HL-60/S4 treated with phorbol 12-myristate 13-acetate at 8.2 ng/mL for 4 days and 3 days (cell line): ENCODE data around the gene ACAP2.

Experiments used
- in situ Hi-C: fragments of 300-500 bp; cut with MboI; formaldehyde crosslinking; loops from 2 replicates; pipeline ENCODE4 v1.15.0; 2022; ENCODE audit warnings: low sequenced_read_pairs

ACAP2 gene

DNA sequence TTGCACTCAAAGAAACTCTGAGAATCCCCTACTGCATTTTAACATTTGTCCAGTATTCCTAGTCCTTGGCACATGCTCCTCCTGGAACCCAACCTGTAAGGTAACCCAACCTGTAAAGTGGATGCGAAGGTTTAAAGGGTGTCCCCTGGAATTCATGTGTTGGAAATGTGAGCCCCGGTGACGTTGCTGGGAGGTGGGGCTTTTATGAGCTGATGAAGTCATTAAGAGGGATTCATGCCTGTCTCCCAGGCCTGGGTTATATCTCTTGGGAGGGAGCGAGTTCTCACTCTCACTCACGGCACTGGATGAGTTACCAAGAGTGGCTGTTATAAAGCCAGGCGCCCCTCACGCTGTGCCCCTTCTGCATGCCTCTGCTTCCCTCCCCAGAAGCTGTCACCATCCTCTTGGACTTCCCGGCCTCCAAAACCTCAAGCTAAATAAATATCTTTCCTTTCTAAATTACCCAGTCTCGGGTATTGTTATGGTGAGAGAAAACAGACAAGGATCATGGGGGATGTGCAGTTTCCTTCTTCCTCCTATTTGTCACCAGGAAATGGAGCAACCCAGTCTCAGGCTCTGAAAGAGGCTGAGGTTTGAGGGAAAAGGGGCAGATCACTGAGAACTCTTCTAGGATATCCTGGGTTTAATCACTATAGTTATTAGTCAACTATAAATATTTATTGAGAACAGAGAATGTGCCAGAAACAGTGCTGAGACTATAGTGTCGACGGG, 179.5 kb downstream of the ACAP2 start:
- in situ Hi-C loops: loop anchor here (10.0 kb wide), 1 partner anchor 579 kb away; the partner anchor contains the start of gene FAM43A

DNA sequence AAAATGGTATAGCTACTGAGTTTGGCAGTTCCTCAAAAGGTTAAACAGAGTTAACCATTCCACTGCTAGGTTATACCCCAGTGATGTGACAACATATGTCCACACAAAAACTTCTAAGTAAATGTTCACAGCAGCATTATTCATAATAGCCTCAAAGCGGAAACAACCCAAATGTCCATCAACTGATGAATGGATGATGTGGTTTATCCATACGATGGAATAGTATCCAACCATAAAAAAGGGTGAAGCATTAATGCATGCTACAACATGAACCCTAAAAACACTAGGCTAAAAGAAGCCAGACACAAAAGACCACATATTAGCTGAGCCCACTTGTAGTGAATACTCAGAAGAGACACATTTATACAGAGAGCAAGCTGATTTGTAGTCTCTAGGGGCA, 180.9 kb downstream of the ACAP2 start:
- in situ Hi-C loops: loop anchor here (10.0 kb wide), 1 partner anchor 577 kb away; the partner anchor contains the start of gene FAM43A

DNA sequence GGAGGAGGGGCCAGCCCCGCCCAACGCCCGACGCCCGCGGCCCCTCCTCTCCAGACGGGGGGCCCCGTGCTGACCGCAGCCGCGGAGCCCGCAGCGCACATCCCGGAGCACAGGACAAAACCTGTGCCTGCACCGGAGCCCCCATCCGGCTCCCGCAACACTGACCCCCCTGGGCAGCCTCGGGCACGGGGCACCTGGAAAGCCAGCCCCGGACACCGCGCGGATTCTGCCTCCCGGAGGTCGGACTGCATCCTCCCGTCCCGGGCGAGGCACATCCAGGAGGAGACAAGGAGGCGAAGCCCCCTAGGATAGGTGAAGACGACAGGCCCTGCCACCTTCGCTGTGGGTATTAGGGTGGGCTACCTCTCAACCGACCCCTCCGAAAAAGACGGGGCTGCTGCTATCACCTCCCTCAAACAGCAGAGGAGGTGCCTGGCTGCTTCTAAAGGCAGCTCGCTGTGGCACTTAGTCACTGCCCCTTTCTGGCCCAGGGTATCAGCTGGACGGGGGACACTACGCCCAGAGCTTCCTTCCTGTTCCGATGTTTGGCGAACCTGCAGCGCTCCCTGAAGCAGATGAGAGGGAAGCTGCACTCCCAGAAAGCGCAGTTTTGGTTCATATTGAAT, 182.4 kb downstream of the ACAP2 start:
- in situ Hi-C loops: loop anchor here (10.0 kb wide), 1 partner anchor 576 kb away; the partner anchor contains the start of gene FAM43A

DNA sequence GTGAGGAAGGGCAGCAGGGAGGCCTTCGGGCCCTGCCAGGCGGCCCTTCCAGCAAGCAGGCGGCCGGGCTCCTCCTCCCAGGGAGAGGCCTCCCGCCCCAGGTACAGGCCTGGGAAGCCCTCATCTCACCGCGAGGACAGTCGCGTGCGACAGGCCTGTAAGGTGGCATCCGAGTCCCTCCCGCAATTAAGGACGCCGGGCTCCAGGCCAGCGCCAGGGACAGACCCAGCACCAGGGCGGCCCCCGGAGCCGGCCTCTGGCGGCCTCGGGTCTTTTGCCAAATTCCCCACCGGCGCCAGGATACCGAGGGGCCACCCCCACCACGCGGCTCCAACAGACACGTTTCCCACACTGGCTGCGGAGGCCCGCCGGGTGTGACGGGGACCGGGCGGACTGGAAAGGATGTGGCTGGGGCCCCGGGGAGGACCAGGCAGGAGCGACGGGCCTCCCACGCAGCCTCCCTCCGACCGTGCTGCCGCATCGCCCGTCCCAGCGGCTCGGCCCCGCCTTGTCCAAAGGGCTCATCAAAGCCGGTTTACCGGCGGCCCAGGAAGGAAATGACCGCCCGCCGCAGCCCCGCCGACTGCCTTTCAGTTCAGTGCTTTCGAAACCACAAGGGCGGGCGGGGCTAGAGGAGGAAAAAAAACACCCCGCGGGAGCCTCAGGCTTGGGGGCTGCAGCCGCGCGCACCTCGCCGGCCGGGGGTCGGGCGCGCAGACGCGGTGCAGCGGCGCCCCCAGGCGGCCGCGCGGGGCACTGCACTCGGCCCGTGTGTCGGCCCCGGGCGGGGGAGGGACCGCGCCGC, 183.1 kb downstream of the ACAP2 start:
- in situ Hi-C loops: loop anchor here (10.0 kb wide), 1 partner anchor 575 kb away; the partner anchor contains the start of gene FAM43A

DNA sequence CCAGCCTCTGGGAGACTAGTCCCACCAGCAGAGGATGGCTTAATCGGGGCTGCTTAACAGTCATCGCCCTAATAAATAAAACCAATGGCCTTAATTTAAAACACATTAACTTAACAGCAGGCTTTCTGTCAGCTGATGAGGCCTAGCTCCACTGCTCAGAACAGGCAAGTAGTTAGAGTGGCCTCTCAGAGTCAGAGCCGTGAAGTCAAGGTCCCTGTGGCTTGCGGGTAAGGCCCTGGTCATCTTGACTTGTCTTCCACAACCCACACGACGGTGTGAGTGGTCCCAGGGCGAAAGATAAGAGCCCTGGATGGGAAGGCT, 183.7 kb downstream of the ACAP2 start:
- in situ Hi-C loops: no loop called here

DNA sequence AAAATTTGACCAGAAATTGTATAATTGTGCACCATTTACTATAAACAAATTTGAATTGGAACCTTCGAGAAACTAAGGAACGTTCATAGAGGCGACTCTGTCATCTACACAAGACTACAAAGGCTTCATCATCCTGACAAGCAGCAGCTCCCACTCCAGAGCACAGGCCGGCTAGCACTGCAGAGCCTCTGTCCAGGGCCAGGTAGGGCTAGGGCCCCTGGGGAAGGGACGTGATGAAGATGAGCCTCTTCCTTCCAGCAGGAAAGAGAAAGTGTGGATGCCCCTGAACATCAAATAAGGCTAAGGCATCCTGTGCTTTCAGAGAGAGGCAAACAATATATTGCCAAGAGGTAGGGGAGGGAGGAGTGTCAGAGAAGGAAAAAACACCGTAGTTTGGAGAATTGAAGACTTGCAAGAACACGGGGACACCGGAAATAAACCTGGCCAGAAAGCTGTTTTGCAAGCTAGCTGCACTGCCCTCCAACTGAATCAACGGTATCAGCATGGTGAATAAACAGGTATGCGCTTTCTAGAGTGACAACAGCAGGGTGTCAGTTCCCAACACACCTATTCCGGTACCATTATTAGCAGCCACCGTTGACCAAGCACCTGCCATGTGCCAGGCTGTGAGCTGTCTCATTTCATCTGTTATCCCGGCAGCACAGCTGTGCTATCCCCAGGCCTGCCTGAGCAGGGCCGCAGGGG, 184.2 kb downstream of the ACAP2 start:
- in situ Hi-C loops: no loop called here

DNA sequence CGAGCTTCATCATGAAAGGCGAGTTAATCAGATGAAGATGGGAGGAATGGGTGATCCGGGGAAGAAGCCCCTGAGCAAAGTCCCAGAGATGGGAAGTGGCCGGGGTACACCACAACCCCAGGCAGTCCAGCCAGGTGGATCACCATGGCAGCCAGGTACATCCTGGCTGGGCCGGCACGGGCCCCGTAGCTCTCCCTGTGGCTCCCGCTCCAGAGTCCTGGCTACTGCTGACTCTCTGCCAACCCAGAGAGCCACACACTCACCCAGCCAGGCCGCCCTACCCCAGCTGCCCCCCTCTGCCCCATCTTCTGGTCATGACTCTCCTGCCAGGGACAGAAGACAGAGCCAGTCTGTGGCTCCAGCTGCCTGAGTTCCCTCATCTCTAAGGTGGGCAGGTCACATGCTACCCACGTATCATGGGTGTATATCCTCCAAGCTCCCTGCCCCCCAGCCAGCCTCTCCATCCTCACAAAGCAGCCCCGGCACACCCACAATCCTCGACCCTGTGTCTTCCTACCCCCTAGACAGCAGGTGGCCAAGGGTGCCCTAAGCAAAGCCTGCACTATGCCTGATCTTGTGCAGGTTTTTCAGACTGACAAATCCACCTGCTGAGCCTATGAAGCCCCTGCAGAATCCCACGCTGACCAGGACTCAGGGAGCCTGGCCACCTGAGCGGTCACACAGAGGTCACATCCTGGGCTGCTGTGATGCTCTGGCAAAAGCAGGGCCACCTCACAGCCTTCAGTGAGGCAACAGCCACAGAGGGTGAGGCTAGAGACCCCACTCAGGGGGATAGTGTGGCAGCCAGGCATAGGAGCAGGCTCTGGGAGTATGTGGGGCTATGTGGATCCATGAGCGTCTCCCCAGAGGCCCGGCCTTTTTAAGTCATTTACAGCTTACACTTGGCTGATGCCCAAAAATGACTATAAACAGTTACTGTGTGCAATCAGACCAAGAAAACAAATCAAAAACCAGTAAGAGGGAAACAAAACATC, 185.1 kb downstream of the ACAP2 start:
- in situ Hi-C loops: no loop called here

DNA sequence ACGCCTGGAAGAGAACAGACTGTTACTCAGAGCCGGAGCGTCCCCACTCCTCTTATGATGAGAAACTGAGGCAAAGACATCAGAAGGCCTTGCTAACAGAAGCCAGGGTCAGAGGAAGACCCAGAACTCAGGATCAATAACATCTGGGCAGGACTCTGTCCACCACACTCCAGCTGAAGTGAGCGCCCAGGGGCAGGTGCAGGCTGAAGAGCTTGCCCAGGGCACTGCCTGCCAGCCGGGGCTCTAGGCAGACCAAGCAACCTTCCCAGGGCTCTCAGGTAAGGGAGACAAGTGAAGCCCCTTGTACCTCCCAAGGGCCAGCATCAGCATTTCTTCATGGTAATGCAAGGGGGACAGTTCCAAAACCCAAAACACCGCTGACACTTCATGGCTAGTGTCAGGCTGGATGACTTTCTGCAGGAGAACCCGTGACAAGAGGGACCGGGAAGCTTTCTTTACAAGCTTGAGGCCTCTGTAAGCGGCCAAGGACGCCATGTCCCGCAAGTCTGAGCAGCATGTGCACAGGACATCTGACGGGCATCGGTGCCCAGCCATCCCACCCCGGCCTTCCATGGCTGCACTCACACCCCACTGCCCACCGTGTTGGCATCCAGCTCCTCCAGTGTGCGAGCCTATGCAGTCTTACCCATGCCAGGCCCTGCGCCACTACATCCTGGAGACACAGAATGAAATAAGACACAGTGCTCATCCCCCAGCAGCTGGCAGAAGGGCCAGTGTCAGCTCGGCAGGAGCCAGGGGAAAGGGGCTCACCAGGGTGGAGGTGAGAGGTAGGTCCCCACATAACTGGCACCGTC, 186.0 kb downstream of the ACAP2 start:
- in situ Hi-C loops: no loop called here

DNA sequence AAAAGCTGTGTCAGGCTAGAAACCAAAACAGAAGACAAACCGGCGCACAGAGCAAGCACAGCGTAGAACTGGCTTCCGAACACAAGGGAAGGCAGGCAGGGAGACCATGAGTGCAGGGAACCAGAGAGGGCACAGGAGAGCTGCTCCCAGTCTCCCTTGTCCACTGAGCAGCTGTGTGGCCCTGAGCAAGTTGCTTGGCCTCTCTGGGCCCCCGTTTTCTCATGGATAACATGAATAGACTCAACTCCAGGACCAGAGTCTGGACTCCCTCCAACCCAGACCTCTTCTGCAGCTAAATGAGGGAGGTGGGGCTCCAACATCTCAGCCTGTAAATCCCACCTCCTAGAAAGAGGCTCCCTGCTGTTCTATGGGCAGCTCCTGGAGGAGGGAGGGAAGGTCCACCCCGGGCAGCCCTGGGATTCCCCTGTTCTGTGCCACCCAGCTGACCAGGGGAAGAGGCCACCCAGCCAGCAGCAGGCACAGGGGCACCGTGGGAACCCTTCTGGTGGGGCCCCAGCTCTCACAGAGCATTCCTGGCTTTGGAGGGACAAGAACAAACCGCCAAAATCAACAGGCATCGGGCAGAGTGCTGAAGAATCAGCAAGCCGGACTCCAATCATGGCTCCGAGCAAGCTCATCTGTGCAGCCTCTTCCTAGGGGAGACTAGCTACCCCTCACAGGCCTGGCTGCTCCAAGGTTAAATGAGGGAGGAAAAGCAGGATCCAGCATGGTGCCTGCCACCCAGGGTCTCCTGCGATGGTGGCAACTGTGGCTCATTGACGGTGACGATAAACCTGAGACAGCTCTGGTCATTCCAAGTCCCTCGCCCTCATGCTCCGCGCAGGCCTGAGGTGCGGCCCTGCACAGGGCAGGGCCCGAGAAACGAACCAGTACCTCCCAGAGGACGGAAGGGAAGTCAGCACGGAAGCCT, 187.0 kb downstream of the ACAP2 start:
- in situ Hi-C loops: no loop called here

DNA sequence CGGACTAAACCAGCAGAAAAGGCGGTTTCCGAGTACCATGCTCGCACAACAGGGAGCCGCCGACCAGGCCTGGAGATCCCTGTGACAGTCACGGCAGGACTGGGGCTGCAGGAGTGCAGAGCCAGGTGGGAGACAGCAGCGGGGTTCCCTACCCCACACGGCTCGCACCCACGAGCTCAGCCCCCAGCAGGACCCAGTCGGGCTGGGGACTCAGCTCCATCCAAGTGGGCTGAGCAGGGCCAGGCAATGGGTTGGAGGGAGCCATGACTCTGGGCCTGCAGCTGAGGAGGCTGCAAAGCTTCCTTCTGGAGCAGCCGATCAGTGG, 187.7 kb downstream of the ACAP2 start:
- in situ Hi-C loops: no loop called here

DNA sequence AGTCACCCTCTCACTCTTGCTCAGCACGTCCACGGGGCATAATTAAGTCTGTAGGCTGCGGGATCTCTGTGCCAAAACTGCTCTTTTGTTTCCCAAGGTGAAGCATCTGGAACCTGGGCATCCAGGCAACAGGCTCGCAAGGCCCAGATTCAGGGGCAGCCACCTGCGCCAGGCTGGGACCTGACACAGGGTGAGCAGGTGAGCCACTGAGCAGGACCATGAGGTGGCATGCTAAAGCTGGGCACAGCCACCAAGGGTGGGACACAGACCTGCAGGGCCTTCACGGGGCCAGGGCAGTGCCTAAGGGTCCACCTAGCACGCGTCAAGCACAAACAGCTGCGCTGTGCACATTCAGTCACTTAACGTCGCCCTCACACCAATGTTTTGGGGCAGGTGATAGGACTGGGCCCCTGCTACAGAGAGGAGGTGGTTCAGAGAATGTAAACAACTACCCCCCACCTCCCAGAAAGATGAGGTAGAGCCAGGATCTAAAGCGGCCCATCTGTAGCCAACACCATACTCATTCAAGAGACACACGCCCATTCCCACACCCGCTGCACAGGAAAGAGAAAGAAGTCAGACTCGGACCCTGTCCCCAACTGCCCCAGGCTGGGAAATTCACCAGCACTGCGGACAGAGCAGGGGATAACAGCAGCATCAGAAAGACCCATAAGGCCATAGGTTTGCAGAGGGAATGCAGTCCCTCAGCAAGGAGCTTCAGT, 188.2 kb downstream of the ACAP2 start:
- in situ Hi-C loops: no loop called here

DNA sequence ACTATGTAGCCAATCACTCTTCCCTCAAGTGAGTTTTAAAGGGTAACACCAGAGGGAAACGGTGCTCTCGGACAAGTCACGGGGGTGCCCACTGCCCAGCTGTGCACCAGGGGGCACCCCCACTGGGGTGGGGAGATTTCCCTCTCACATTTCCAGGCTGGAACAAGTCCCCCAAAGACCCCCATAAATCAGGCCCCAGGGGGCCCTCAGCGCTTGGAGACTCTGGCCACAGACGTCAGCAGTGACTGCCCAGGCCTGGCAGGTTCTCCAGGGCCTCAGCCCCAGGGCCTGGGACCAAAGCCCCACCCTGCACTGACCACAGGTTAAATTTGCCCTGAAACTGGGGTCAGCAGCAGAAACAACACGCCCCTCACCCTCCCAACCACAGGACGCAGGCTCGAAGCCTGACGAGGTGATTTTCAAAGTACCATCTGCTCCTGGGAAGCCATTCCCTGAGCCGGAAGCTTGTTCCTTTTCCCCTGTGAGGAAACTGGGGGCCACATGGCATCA, 188.8 kb downstream of the ACAP2 start:
- in situ Hi-C loops: no loop called here

DNA sequence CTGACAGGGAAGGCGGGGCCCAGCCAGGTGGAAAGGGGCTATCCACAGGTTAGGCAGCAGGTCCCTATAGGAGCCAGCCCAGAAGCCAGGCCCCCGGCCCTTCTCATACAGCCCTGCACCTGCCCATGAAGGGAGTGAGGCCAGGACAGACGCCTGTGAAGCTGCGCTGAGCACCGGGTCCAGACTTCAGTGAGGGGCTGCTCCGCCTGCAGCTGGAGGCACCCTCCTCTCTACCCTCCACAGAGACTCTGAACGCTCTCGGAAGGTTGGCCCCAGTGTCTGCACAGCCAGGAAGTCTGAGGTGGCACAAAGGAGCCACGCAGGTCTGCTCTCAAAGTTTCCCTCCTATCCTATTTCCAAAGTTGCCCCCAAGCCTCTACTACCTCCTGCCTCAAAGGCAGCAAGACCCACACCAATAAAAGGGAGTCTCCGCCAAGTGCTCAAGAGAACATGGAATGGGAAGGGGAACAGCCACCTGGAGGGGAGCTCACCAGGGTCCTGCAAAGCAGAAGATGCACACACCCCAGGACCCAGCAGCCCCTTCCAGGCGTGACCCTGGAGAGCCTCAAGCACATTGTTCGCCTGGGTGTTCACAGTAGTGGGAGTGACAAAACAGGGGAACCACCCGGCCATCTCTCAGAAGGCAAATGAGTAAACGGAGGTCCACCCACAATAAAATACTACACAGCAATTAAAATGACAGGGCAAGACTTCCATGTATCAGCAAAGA, 191.3 kb downstream of the ACAP2 start:
- in situ Hi-C loops: no loop called here

DNA sequence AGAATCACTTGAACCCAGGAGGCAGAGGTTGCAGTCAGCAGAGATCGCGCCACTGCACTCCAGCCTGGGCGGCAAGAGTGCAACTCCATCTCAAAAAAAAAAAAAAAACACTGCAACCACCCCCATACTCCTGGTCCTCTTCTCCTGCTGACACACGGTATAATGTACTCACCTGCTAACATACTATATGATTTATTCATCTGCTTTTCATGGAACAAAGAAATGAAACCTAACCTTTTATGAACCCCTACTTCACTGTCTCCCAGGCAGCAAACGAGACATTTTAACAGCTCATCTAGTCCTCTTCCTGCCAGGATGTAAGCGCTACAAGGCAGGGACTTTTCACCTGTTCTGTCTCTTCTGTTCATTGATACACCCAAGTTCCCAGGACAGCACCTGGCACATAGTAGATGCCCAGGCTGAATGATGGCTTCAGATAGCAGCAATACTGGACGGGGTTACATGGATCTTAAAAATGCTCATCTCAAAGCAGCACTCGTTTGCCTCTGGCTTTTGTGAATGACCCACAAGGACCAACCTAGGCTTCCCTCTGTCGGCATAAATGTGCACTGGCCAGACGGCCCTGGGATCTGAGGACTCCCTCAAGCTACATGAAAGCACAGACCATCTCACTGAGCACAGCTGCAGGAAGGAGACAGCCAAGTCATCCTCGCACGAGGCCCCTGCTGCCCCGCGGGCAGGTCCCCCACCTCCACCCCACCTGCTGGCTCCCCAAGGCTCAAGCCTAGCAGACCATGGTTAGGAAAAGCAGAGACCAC, 192.2 kb downstream of the ACAP2 start:
- in situ Hi-C loops: no loop called here

DNA sequence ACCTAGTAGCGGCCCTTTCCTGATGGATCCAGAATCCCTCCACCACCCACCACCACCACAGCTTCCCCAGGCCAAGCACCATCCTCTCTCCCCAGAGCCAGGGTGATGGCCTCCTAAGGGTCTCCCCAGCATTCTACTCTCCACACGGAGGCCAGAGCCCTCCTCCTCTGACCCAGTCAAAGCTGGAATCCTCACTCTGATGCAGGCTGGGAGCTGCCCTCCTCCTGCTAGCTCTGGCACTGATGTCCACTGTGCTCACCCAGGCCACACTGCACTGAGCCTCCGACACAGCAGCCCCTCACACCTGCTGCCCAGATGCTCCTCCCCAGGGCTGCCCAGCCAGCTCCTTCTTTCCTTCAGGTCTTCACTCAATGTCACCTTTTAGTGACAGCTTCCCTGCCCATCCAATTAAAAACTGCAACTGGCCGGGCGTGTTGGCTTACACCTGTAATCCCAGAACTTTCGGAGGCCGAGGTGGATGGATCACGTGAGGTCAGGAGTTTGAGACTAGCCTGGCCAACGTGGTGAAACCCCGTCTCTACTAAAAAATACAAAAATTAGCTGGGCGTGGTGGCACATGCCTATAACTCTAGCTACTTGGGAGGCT, 192.9 kb downstream of the ACAP2 start:
- in situ Hi-C loops: no loop called here
